HepG2 (cell line): ENCODE data around the gene LRRC28. TPM values are rescaled to one million over a fixed set of nuclear protein-coding genes. Genes with fewer than 3 reads are reported as not detected.

Experiments
- ATAC-seq: fragments of 200-7000 bp; cut with Tn5 transposase; 3 replicates; pipeline ENCODE4 v1.9.1; 2020; ENCODE audit warnings: mild to moderate bottlenecking, moderate library complexity
- BruUV-seq: library from RNA; stranded (reverse); fragments of 400-500 nt; replicated peaks from 2 replicates; lab custom pipeline; 2021; lab: Mats Ljungman, UMichigan
- CTCF ChIA-PET: fragments of 300-600 bp; formaldehyde crosslinking; extraction: SDS; loops from one replicate; lab custom pipeline; 2021; ENCODE audit warnings: low total read pairs, inconsistent platforms, low intra/inter-chr PET ratio; lab: Yijun Ruan, JAX
- POLR2A ChIA-PET: fragments of 350-600 bp; sonication (Branson Sonifier 250); formaldehyde crosslinking; loops from one replicate; lab custom pipeline; 2020; ENCODE audit warnings: antibody characterized with exemption, inconsistent platforms; lab: Yijun Ruan, JAX
- DNase-seq: peaks from one replicate; pipeline ENCODE4 v3.0.0-alpha.2; 2015; ENCODE audit warnings: low spot score
- FAIRE-seq: peaks from 3 replicates; lab custom pipeline; 2011; peaks lifted over from hg19 to GRCh38; lab: Jason Lieb, UNC
- H2AFZ ChIP-seq: one replicate; pipeline ENCODE4 v1.6.1; 2011; ENCODE audit warnings: low read length, inconsistent platforms
- H3K27ac ChIP-seq: fragments of 300-600 bp; 3 replicates; pipeline ENCODE4 v1.8.0; 2011; ENCODE audit warnings: mixed run types, mild to moderate bottlenecking, mixed read lengths, low read length, inconsistent platforms; ENCODE audit not compliant: insufficient read depth; ENCODE audit errors: extremely low read length
- H3K27me3 ChIP-seq, 2 experiments: fragments of 200-600 bp in 1 of 2; 2 replicates in 1 of 2; 3 replicates in 1 of 2; pipeline versions ENCODE4 v1.6.0 to v1.8.0; 2011; ENCODE audit warnings: low read length in 2 of 2, mild to moderate bottlenecking in 2 of 2, moderate library complexity in 2 of 2, inconsistent platforms in 1 of 2; ENCODE audit not compliant: insufficient read depth in 2 of 2, control insufficient read depth in 1 of 2
- H3K36me3 ChIP-seq, 2 experiments: fragments of 200-600 bp in 1 of 2; replicated peaks in 1 of 2; 2 replicates in 1 of 2; 3 replicates in 1 of 2; pipeline versions ENCODE4 v1.5.1 to v1.8.0; 2011; ENCODE audit warnings: low read length in 2 of 2, inconsistent platforms in 1 of 2; ENCODE audit not compliant: insufficient read depth in 2 of 2, control insufficient read depth in 1 of 2
- H3K4me1 ChIP-seq: 2 replicates; pipeline ENCODE4 v1.5.1; 2012; ENCODE audit warnings: low read length, inconsistent platforms; ENCODE audit not compliant: insufficient read depth
- H3K4me2 ChIP-seq: 2 replicates; pipeline ENCODE4 v1.6.0; 2011; ENCODE audit warnings: low read depth, low read length, inconsistent platforms
- H3K4me3 ChIP-seq, 3 experiments: fragments of 200-600 bp in 1 of 3; sonication (generic), shearing (Covaris generic) in 1 of 3; replicated peaks in 1 of 3; 2 replicates each; pipeline ENCODE4 v1.5.1; 2011 to 2016; ENCODE audit warnings: low read length in 3 of 3, inconsistent platforms in 2 of 3, low read depth in 2 of 3, mild to moderate bottlenecking in 2 of 3, control low read depth in 1 of 3, mixed read lengths in 1 of 3; ENCODE audit not compliant: insufficient read depth in 1 of 3
- H3K79me2 ChIP-seq: one replicate; pipeline ENCODE4 v1.6.1; 2011; ENCODE audit warnings: low read length, inconsistent platforms; ENCODE audit not compliant: insufficient read depth
- H3K9ac ChIP-seq: 2 replicates; pipeline ENCODE4 v1.6.0; 2011; ENCODE audit warnings: mild to moderate bottlenecking, low read depth, low read length, inconsistent platforms; ENCODE audit not compliant: insufficient read depth
- H3K9me3 ChIP-seq: 2 replicates; pipeline ENCODE4 v1.5.1; 2012; ENCODE audit warnings: mild to moderate bottlenecking, low read length
- H4K20me1 ChIP-seq: 2 replicates; pipeline ENCODE4 v1.6.0; 2011; ENCODE audit warnings: inconsistent platforms, mild to moderate bottlenecking, low read length, moderate library complexity; ENCODE audit not compliant: insufficient read depth
- CBX2 ChIP-seq, 2 experiments: fragments of 200-600 bp in 1 of 2; sonication (generic); formaldehyde crosslinking in 1 of 2; IDR thresholded peaks; 2 replicates each; pipeline versions ENCODE4 v1.7.0 to v1.8.1; 2018 to 2022; ENCODE audit warnings: low read depth in 2 of 2, low read length in 1 of 2, mild to moderate bottlenecking in 1 of 2, missing genetic modification reagents in 1 of 2
- CCDC6 ChIP-seq: sonication (generic); formaldehyde crosslinking; IDR thresholded peaks from 2 replicates; pipeline ENCODE4 v1.8.1; 2022; ENCODE audit warnings: mild to moderate bottlenecking, missing genetic modification reagents, moderate library complexity
- HNRNPH1 ChIP-seq: fragments of 200-400 bp; formaldehyde crosslinking; optimal IDR thresholded peaks from 2 replicates; pipeline ENCODE3; 2017; ENCODE audit warnings: mild to moderate bottlenecking, low read depth, low read length
- SP140L ChIP-seq: sonication (generic); formaldehyde crosslinking; IDR thresholded peaks from 2 replicates; pipeline ENCODE4 v1.4.0; 2020; ENCODE audit warnings: missing genetic modification reagents, borderline replicate concordance
- ZBTB46 ChIP-seq: sonication (generic); formaldehyde crosslinking; IDR thresholded peaks from 2 replicates; pipeline ENCODE4 v1.4.0; 2020; ENCODE audit warnings: mild to moderate bottlenecking, missing genetic modification reagents, borderline replicate concordance
- ZFP36 ChIP-seq: fragments of 150-350 bp; IDR thresholded peaks from 2 replicates; pipeline ENCODE4 v1.6.1; 2018; ENCODE audit warnings: borderline replicate concordance, low read length, low read depth; ENCODE audit not compliant: partially characterized antibody
- ZIK1 ChIP-seq: sonication (generic); formaldehyde crosslinking; IDR thresholded peaks from 2 replicates; pipeline ENCODE4 v1.5.0; 2020; ENCODE audit warnings: mild to moderate bottlenecking, low read depth, missing genetic modification reagents, borderline replicate concordance
- WGBS: methylation state at CpG from one replicate; pipeline ENCODE4 v1.1.6; 2017; ENCODE audit warnings: low lambda C conversion rate; 5-methylcytosine and 5-hydroxymethylcytosine counted together
- in situ Hi-C: cut with HindIII; loops from 2 replicates; pipeline ENCODE4 v1.10.0; 2017; ENCODE audit warnings: low pct_unique_long_range_greater_than_20kb; ENCODE audit not compliant: extremely low pct_ligation_motif_present
- intact Hi-C: fragments of 100-400 bp; cut with micrococcal nuclease; formaldehyde crosslinking; loops from one replicate; pipeline ENCODE4 v1.10.0; 2022; ENCODE audit not compliant: unreplicated experiment
- polyA plus RNA-seq, 8 experiments: library from polyadenylated mRNA; depleted of rRNA in 3 of 8; stranded (reverse) in 7 of 8; unstranded in 1 of 8; fragments of >200 nt; fragmentation: Illumina TruSeq in 4 of 8; extraction: Trizol in 4 of 8; gene quantifications; 2 replicates each; pipeline versions ENCODE4 v1.2.1 to v1.2.3, GENCODE V29; 2011 to 2016; ENCODE audit warnings: low read depth in 4 of 8, missing spikeins in 1 of 8, mixed read lengths in 1 of 8; ENCODE audit not compliant: insufficient read depth in 1 of 8
- total RNA-seq, 5 experiments: library from RNA; depleted of rRNA; stranded (reverse); fragments of >200 nt; fragmentation: Illumina TruSeq; extraction: Trizol; gene quantifications; 2 replicates each; pipeline ENCODE4 v1.2.3, GENCODE V29; 2016; ENCODE audit warnings: low read depth in 1 of 5
- TF ChIP-seq, protein P1 (sequence below): sonication (generic); formaldehyde crosslinking; IDR thresholded peaks from 2 replicates; pipeline ENCODE4 v1.4.0; 2020; ENCODE audit warnings: missing genetic modification reagents
- TF ChIP-seq, protein P2 (sequence below), 2 experiments: fragments of 450-650 bp in 1 of 2; sonication (generic) in 1 of 2; formaldehyde crosslinking in 1 of 2; IDR thresholded peaks; 2 replicates each; pipeline versions ENCODE4 v1.6.1 to v1.8.0; 2016 to 2022; ENCODE audit warnings: antibody characterized with exemption in 1 of 2, mild to moderate bottlenecking in 1 of 2, missing genetic modification reagents in 1 of 2
- TF ChIP-seq, protein P3 (sequence below): sonication (generic); formaldehyde crosslinking; IDR thresholded peaks from 2 replicates; pipeline ENCODE4 v1.4.0; 2020; ENCODE audit warnings: missing genetic modification reagents

LRRC28 gene
- total and polyA plus RNA-seq, 2 of the 13 experiments (the other 11 are each of a cell fraction or from before 2014, with no cell fraction given): 17.5 to 21.3 TPM

DNA sequence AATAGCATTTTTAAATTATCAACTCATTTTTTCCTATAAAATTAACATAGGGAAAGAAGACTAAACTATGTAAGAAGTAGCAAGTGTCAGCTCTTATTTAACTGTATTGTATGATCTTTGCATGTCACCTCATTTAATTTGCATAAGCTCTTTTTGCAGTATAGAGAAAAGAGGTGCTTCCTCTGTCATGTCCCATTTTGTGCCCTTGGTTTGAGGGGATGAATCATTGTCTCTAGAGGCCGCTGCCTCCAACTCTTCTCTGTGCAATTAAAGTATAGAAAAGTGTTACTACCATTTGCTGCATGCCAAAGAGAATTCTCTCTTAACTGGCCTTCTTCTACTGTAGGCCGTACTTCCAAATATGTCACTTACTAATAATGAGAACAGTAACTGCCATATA, 93.4 kb downstream of the LRRC28 start:
- FAIRE-seq (no peak), DNase-seq (no peak), ATAC-seq (no peak)
- no peak overlapping the region for H3K27ac ChIP-seq
- no peak overlapping the region for H3K9ac ChIP-seq
- in situ Hi-C loops: no loop called here
- H4K20me1 ChIP-seq: no peaks in the 10 kb centered on the region
- WGBS: 97% methylated on average over 2 of the region's 2 CpGs
- intact Hi-C loops: loop anchor here (5.0 kb wide), 1 partner anchor 57 kb away; no protein-coding TSS in a partner anchor
- no peak overlapping the region for H3K4me2 ChIP-seq
- no peaks in the 10 kb centered on the region for H3K9me3 ChIP-seq
- ChIA-PET POLR2A (no interaction called here), CTCF (no interaction called here)
- H3K27me3 ChIP-seq: no peaks in the 10 kb centered on the region
- BruUV-seq: no TSS peak
- H3K79me2 ChIP-seq: no peaks in the 10 kb centered on the region
- no peak overlapping the region for H2AFZ ChIP-seq
- H3K36me3 ChIP-seq: no peaks in the 10 kb centered on the region
- H3K4me1 ChIP-seq: peaks cover 48% of the 10 kb centered on the region
- no peak overlapping the region for H3K4me3 ChIP-seq
- TF ChIP-seq, protein P1, sequence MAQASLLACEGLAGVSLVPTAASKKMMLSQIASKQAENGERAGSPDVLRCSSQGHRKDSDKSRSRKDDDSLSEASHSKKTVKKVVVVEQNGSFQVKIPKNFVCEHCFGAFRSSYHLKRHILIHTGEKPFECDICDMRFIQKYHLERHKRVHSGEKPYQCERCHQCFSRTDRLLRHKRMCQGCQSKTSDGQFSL (CRISPR knock-in tag): no peak
- TF ChIP-seq ZFP36: no peak
- no peak for TF ChIP-seq ZIK1 (CRISPR knock-in tag)
- no peak for TF ChIP-seq ZBTB46 (CRISPR knock-in tag)
- TF ChIP-seq, protein P2, sequence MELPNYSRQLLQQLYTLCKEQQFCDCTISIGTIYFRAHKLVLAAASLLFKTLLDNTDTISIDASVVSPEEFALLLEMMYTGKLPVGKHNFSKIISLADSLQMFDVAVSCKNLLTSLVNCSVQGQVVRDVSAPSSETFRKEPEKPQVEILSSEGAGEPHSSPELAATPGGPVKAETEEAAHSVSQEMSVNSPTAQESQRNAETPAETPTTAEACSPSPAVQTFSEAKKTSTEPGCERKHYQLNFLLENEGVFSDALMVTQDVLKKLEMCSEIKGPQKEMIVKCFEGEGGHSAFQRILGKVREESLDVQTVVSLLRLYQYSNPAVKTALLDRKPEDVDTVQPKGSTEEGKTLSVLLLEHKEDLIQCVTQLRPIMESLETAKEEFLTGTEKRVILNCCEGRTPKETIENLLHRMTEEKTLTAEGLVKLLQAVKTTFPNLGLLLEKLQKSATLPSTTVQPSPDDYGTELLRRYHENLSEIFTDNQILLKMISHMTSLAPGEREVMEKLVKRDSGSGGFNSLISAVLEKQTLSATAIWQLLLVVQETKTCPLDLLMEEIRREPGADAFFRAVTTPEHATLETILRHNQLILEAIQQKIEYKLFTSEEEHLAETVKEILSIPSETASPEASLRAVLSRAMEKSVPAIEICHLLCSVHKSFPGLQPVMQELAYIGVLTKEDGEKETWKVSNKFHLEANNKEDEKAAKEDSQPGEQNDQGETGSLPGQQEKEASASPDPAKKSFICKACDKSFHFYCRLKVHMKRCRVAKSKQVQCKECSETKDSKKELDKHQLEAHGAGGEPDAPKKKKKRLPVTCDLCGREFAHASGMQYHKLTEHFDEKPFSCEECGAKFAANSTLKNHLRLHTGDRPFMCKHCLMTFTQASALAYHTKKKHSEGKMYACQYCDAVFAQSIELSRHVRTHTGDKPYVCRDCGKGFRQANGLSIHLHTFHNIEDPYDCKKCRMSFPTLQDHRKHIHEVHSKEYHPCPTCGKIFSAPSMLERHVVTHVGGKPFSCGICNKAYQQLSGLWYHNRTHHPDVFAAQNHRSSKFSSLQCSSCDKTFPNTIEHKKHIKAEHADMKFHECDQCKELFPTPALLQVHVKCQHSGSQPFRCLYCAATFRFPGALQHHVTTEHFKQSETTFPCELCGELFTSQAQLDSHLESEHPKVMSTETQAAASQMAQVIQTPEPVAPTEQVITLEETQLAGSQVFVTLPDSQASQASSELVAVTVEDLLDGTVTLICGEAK (IDR thresholded peaks at IDR 0.05): no peak
- TF ChIP-seq, protein P2 (CRISPR knock-in tag; IDR thresholded peaks at IDR 0.05): no peak
- TF ChIP-seq CBX2 (IDR thresholded peaks at IDR 0.05; ENCODE audit: low read depth, low read length): no peak
- TF ChIP-seq CBX2 (CRISPR knock-in tag; IDR thresholded peaks at IDR 0.05; ENCODE audit: low read depth): no peak
- TF ChIP-seq, protein P3, sequence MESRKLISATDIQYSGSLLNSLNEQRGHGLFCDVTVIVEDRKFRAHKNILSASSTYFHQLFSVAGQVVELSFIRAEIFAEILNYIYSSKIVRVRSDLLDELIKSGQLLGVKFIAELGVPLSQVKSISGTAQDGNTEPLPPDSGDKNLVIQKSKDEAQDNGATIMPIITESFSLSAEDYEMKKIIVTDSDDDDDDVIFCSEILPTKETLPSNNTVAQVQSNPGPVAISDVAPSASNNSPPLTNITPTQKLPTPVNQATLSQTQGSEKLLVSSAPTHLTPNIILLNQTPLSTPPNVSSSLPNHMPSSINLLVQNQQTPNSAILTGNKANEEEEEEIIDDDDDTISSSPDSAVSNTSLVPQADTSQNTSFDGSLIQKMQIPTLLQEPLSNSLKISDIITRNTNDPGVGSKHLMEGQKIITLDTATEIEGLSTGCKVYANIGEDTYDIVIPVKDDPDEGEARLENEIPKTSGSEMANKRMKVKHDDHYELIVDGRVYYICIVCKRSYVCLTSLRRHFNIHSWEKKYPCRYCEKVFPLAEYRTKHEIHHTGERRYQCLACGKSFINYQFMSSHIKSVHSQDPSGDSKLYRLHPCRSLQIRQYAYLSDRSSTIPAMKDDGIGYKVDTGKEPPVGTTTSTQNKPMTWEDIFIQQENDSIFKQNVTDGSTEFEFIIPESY: no peak
- TF ChIP-seq HNRNPH1: no peak
- no peak for TF ChIP-seq CCDC6 (CRISPR knock-in tag)
- no peak for TF ChIP-seq SP140L (CRISPR knock-in tag)
